Liver (tissue), 3 donors: ENCODE results near the gene PTK6.

Experiments used
- CTCF ChIP-seq: fragments of 150-350 bp; IDR thresholded peaks from 2 replicates; pipeline ENCODE4 v1.5.1; 2017; ENCODE audit warnings: improper control_type of control experiment, low read depth, low read length; ENCODE audit not compliant: missing input control
- JUND ChIP-seq, 2 donors: IDR thresholded peaks; 2 replicates each; pipeline ENCODE4 v1.6.1; 2016; ENCODE audit warnings: antibody characterized with exemption in 2 of 2
- MAX ChIP-seq: IDR thresholded peaks from 2 replicates; pipeline ENCODE4 v1.6.1; 2016; ENCODE audit warnings: antibody characterized with exemption
- RAD21 ChIP-seq, 2 donors: IDR thresholded peaks; 2 replicates each; pipeline ENCODE4 v1.6.1; 2016; ENCODE audit warnings: antibody characterized with exemption in 2 of 2, mild to moderate bottlenecking in 2 of 2
- REST ChIP-seq: IDR thresholded peaks from 2 replicates; pipeline ENCODE4 v1.6.1; 2016; ENCODE audit warnings: antibody characterized with exemption, mild to moderate bottlenecking
- ZBTB33 ChIP-seq: IDR thresholded peaks from 2 replicates; pipeline ENCODE4 v1.6.1; 2016; ENCODE audit warnings: antibody characterized with exemption
- donor health status: healthy.
- donor health status: healthy.

- TF ChIP-seq JUND (IDR thresholded peaks at IDR 0.05) (no peak), CTCF (no peak), ZBTB33 (no peak), RAD21 (IDR thresholded peaks at IDR 0.05) (no peak), MAX (no peak), REST (no peak)
Measured at GRCh38 chr20:63499338-63499969, 37.7 kb downstream of the PTK6 start.
